ENCODE data around the gene HOXD8.

HOXD8 gene

DNA sequence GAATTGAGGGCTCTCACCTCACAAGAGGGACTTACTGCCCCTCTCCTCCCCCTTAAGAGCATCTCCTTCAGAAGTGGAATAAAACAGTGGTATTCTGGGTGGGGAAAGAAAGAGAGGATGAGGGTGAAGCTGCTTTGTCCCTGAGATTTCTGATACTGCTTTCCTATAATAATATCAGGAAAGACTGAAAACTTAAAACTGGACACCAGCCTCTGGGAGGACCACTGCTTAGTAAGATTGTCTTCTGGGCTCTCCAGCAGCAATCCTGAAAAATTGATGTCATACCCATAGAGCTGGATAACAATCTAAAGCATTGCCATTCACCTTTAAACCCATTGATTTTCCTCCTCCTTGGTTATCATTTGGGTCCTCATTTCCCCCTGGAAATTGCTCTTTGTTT is 17.1 kb downstream of the HOXD8 start:
- DNase-seq (ENCODE audit: low read depth in 2 of 2) = no peak

DNA sequence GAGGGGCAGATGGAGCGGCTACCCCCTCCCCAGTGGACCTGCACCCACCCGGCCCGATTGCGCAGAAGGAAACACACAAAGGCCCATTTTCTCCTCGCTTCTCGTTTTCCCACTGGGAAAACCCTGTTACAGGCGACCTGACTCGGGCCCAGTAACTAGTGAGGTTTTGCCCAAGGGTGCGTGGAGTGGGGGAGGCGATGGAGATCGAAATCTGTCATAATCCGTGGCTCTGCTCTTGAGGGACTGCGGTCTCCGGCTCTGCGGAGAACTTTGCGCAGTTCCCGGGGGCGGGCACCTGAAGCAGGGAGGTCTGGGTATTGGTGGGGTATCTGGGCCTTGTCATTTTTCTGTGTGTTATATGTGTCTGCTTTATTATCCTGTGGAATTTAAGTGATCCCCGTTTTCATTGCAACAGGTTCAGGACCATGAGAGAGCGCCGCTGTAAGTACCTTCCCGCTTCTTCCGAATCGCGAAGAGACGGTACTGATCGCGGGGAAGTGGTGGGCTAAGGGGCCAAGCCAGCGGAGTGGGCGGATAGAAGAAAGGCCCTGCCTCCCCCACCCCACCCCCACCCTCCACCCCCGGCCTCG is 17.8 kb downstream of the HOXD8 start:
- DNase-seq (ENCODE audit: low read depth in 2 of 2) = no peak

DNA sequence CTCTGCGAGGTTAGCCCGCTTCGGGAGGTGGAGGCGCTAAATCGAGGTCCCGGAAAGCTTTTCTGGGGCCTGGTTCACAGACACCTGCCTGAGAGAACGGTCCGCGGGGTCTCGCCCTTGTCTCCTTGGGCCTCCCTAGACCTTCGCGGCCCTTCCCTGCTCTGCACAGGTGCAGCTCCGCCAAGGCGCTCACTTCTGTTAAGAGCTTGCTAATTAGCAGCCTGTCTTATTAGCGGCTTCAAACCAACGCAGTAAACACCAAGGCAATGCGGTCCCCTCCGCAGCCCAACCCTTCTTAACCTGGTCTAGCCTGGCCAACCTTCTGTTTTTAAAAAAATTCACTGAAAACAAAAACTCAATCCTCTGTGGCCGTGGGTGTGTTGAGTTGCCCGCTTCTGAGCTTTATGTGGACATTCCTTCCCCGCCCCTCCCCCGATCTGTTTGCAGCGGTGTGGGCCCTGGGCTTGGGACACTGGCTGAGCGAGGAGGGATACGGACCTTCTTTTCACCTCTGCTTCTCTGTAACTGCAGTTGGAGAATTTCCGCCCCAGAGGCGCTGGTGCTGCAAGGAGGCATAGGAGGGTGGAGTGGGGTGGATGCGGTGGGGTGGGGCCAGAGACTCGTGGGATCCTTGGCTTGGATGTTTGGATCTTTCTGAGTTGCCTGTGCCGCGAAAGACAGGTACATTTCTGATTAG is 18.4 kb downstream of the HOXD8 start:
- no peak for DNase-seq (ENCODE audit: low read depth in 2 of 2)

DNA sequence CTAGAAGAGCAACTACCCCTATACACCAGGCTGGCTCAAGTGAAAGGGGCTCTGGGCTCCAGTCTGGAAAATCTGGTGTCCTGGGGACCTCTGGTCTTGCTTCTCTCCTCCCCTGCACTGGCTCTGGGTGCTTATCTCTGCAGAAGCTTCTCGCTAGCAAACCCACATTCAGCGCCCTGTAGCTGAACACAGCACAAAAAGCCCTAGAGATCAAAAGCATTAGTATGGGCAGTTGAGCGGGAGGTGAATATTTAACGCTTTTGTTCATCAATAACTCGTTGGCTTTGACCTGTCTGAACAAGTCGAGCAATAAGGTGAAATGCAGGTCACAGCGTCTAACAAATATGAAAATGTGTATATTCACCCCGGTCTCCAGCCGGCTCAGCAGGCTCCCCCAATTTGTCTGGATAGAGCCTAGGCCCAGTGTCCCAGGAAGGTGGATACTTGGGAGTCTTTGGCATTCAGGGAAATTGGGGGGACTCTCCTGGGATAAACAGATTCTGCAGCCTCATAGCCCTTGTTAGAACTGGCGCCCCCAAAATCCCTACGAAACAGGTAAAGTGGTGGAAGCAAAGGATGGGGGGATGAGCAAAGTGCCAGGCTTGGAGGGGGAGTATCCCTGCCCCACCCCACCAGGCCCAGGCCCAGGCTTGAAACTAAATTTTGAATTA is 19.4 kb downstream of the HOXD8 start:
- no peak for DNase-seq (ENCODE audit: low read depth in 2 of 2)

DNA sequence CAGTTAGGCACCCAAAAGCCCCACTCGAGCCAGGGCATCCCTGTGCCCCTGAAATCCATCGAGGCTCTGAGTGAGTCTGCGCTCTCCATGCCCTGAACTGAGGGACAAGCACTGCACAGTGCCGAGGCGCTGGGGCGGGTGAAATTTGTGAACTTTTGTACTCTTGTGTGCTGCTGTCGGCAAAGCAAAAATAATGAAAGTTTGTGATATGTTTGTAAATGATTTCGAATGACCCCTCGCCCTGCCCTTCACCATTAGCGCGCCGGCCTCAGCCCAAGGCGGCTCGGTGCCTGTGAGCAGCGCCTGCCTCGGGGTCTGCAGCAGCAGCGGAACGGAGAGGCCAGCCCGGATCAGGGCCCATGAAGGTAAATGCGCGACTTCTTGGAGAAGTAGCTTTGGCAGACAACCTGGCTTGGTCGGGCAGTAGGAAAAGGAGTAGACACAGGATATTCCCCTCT is 20.0 kb downstream of the HOXD8 start:
- no peak for DNase-seq (ENCODE audit: low read depth in 2 of 2)

DNA sequence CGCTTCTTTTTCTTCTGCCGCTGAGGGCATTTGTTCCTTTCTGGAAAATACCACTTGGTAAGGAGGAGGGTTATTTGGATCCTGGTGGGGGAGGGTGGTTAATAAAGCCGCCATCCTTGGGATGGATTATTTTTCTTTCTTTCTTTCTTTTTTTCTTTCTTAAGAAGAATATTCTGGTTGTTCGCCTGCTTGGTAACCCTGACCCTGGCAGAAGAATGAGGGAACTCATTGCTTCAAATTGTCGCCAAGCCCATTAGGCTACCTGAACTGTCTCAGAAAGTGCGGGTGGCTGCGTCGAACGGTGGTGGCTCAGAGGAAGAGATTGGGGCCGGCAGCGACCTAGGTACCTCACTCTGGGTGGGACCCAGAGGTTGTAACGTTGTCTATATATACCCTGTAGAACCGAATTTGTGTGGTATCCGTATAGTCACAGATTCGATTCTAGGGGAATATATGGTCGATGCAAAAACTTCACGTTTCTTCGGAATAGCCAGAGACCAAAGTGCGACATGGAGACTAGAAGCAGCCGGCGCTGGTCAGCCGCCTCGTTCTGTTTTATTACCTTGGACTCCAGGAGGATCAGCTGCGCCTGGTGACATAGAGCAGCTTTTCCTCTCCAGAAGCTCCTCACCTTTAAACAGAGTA is 20.6 kb downstream of the HOXD8 start:
- DNase-seq (ENCODE audit: low read depth in 2 of 2) = no peak

DNA sequence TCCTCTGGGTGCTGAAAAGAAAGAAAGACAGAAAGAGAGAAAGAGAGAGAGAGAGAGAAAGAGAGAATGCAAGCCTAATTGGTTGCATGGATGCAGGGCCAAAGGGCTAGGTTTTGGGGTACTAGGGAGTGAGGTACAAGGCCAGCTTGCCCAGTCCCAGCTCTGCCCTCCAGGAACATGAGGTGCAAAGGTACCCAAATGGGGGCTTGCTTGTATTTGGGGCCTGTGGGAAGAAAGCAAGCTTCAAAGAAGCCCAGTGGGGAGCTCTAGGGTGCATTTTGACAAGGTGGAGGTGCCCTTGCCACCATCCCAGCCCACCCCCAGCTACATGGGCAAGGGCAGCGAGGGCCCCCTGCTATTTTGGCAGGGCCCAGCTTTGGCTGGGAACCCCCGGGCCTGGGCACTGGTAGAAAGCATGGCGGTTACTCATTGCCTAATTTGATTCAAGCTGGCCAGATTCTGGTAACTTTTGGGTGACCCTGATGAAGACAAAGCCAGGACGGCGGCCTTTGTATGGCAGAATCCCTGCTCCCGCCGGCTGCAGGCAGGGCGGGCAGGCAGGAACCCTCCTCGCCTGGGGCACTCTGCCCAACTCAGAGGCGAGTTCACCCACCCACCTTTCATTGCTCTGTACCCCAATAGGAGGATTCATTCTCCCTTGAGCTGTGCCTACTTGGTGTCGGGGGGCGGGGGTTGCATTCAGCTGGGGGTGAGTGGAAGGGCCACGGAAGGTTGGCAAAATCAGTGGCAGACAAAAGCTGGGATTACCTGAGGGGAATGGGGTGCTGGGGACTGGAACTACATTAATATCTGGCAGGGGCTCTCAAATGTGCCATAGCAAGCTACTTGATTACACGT is 21.3 kb downstream of the HOXD8 start:
- no peak for DNase-seq (ENCODE audit: low read depth in 2 of 2)

DNA sequence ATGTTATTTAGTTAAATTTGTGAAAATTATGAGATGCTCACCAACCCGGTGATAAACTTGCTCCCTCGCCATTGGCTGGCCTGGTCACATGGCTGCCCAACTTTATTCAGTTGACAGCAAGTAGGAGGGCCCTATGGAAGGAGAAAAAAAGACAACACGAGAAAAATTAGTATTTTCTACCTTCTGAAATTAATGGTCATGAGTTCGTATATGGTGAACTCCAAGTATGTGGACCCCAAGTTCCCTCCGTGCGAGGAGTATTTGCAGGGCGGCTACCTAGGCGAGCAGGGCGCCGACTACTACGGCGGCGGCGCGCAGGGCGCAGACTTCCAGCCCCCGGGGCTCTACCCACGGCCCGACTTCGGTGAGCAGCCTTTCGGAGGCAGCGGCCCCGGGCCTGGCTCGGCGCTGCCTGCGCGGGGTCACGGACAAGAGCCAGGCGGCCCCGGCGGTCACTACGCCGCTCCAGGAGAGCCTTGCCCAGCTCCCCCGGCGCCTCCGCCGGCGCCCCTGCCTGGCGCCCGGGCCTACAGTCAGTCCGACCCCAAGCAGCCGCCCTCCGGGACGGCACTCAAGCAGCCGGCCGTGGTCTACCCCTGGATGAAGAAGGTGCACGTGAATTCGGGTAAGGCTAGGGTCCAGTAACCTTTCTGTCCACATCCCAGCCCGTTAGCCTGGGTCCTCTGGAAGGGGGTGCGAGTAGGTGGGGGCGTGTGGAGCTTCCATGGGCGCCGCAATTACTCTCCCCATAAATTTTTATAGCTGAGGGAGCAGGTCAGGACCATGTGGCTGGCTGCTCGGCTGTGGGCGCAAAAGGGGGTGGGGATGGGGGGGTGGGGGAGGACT is 22.2 kb downstream of the HOXD8 start, which contains the start of gene HOXD4:
Gene HOXD4, plus strand, starts transcription at position 109 of the 846 bp plus-strand sequence. Its CDS starts 84 bp downstream, at position 193.
- DNase-seq (ENCODE audit: low read depth in 2 of 2) = no peak

DNA sequence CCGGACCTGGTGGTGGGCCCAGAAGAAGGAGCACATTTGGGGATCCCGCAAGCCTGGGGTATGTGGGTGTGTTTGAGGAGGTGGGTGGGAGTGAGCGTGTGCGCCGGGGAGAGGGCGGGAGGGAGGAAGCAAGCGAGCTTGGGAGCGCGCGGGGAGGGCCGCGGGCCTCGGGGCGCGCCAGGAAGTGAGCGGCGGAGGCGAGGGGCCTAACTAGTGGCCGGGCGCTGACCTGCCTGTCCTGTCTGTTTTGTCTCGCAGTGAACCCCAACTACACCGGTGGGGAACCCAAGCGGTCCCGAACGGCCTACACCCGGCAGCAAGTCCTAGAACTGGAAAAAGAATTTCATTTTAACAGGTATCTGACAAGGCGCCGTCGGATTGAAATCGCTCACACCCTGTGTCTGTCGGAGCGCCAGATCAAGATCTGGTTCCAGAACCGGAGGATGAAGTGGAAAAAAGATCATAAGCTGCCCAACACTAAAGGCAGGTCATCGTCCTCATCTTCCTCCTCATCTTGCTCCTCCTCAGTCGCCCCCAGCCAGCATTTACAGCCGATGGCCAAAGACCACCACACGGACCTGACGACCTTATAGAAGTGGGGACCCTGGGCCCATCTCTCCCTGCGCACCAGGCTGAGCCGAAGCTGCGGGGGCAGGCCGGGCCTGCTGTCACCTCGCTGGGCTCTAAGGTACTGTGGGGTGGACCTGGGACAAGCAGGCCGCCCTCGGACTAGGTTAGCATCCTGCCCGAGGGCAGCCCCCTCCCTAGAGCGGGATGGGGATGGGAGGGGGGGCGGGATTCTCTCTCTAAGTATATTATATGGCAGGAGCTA is 23.1 kb downstream of the HOXD8 start:
- no peak for DNase-seq (ENCODE audit: low read depth in 2 of 2)

DNA sequence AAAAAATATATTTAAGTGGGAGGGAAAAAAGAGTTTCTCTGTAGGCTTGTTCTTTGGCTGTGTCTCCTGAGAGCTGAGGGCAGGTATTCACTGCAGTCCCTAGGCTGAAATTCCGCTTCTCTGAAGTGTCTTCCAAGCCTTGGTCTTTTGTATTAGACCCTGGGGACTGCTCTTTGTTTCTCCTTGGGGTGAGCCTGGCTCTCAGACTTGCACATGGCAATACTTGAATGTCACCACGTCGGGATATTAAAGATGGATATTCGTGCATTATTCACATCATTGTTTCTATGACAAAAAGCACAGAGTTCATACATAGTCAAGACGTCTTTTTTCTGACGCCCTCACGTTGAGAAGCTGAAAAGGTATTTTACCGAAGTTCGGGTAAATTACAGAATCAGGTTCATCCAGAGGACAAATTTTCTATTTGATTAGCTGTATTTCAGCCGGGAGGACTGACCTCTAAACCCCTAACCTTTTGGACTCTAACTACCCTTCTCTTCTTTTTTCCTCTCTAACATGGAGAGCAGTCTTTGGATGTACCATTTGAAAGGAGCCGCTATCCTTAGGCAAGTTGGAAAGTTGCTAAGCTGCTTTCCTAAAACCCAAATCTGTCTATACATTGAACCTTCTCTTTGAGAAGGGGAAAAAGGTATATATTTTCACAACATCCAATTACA is 25.2 kb downstream of the HOXD8 start:
- no peak for DNase-seq (ENCODE audit: low read depth in 2 of 2)

DNA sequence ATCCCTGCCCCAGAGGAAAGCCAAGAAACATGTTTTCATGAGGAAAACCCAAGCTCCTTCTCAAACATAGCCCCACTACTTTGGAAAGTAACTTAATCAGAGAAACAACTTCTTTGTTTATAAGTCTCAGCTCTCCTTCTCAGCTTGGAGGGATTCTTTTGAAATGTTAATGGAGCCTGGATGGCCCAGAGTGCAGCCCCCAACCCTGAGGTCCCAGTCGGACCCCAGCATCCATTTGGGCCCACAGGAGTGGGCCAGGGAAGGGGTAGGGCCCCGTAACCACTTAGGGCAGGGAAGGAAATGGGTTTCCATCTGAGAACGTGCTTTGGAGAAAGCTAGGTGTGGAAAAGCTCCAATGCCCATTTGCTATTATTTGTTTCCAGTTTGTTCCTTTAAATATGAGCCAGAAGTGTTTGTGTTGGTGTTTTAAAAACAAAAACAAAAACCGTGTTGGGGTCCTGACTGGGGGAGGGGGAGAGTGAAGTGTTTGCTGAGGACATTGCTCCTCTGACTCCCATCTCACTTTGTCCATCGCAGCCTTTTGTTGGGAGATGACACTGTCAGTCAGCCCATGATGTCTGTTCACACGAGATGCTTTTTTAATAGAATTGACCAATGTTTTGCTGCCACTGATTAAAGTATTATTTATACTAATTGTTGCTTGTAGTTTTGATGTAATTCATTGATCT is 26.0 kb downstream of the HOXD8 start:
- no peak for DNase-seq (ENCODE audit: low read depth in 2 of 2)

DNA sequence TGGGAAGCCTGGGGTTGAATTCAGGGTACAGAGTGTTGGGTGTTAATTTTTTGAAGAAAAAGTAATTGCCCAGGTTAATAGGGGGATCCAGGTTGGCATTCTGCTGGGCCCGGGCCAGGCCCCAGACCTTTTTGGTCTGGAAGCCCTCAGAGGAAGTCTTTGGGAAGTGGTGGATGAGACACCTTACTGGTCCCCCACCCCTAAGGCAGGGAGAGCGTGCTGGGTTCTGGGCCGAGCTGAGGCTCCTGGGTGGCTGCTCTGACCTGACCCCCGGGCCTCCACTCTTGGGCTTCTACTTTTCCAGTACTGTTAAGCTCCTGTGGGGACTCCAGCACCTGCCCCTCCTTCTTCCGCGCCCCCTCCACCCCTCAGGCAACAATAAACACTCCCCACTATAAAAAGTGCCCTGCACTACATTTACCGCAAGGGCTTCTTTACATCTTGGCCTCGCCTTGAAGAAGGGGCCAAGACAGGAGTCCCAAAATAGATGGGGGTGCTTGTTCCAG is 26.8 kb downstream of the HOXD8 start:
- DNase-seq (ENCODE audit: low read depth in 2 of 2) = no peak

DNA sequence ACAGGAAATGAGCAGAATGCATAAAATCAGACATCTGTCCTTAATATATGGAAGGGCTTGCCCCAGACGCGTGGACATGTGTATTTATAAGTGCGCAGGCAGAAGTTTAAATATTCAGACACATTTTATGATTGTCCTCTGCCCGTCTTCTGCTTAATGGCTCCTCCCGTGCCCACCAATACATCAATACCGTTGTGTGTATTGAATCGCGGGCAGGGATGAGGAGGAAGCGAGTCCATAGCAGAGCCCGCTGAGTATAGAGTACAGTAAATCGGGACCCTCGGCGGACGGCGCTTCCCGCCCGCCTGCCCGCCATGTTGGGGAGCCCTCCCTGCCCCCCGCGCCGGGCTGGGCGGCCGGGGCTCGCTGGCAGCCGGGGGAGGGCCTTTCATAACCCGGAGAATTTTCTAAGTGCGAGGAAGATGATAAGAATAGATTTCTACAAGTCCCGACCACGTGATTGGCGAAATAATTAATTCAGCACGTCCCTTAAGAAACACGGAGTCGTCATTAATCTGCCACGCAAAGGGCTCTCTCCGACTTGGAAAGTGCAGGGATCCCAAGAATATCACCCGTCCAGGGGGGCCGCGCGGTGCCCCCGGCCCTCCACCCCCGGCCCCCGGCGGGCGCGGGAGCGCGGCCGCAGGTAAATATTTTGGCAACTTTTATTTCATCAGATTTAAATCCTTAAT is 27.4 kb downstream of the HOXD8 start, which contains the start of gene HOXD3:
Gene HOXD3, plus strand, starts transcription at position 501 of the 692 bp plus-strand sequence. CDS start 11,808 bp downstream, outside the sequence.
- no peak for DNase-seq (ENCODE audit: low read depth in 2 of 2)

DNA sequence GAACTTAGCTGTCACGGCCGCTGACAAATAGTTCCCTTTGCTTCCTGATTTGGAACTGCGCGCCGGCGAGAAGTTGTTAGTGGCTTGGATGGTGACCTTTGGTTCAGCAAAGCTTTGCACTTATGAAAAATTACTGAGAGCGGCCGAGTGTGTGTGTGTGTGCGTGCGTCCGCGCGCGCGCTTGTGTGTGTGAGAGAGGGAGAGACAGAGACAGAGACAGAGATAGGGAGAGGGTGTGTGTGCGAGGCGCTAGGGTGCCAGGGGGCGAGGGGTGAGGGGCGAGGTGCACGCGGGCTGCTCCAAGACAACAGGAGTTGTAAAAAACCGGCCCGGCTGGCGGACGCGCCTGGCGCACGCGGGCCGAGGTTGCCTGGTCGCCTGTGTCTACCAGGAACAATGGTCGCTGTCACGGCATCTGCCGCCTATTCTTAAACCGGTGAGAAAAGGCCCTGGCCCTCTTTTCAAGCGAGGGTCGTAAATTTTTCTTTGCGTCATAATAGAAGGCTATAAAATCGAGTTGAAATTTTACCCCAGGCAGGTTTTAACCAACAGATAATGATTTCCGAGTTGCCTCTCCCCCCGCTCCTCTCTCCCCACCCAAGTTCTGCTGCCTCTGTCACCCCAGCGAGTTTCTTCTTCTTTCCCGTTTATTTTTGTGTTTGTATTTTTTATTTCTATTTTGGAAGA is 28.1 kb downstream of the HOXD8 start:
- DNase-seq (ENCODE audit: low read depth in 2 of 2) = no peak

DNA sequence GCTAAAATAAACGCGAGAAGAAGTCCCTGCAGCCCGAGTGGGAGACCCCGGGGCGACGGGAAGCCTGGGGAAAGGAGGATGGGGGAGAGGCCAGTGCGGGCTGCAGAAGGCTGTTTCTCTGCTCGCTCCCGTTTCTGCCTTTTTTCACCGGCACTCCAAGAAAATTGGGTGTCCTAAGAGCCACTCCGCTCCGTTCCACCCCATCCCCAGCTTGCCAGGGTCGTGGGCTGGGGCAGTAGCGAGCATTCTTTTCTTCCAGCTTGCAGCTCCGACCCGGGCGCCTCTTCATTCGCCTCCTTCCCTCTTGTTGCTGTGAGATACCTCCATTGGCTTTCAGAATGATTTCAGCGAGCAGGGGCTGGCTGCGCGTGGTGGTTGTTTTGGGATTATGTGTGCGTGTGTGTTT is 28.7 kb downstream of the HOXD8 start:
- DNase-seq (ENCODE audit: low read depth in 2 of 2) = no peak

DNA sequence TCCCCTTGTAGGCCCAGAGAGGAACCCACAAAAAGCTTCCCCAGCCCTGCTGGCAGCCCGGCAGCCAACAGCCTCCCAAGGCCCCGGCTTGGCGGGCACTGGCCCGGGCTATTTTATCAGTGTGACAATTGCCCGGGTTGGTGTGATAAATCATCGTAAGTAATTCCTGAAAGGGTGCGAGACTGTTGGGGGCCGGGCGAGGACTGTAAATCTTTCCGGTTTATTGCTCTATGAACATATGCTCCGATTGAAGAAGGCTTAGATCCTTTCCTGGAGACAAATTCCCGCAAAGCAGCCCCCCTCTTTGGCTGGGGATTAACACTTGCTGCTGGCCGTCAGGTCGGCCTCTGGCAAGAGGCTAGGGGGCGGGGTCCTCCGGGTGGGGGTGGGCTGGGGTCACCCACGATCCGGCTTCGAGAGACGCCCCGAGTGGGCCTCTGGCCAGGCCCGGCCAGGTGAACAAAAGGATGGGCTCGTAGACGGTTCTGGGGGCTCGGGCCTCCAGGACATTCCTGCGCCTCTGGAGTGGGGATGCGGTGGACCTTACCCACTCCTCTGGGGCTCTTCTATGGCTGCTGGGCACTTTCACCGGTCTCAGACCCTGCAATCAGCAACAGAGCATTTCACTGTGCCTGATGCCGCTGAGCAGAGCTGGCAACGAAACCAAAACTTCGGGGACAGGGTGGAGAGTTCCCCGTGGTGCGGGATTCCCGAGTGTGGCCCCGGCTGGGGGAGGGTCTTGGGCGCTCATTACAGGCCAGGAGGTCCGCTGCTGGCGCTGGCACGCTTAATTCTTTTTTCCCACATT is 29.6 kb downstream of the HOXD8 start:
- DNase-seq (ENCODE audit: low read depth in 2 of 2) = no peak

Measured in stimulated activated CD4-positive, alpha-beta T cell treated with anti-CD3 and anti-CD28 coated beads, Interleukin-4, amount 100 ng/mL, for 48 hours (primary cell).